Upper lobe of left lung (tissue), 6 donors: ENCODE data around the gene RNF183. TPM values are rescaled to one million over a fixed set of nuclear protein-coding genes. Genes with fewer than 3 reads are reported as not detected.

Source experiments
- ATAC-seq, 2 donors: fragments of 200-7000 bp; cut with Tn5 transposase; one replicate each; pipeline ENCODE4 v1.9.1; 2022; ENCODE audit warnings: mild to moderate bottlenecking in 2 of 2, moderate library complexity in 2 of 2; ENCODE audit not compliant: low FRiP score in 2 of 2
- DNase-seq, 2 donors: peaks; one replicate each; pipeline ENCODE4 v3.0.0-alpha.2; 2019 to 2020
- H3K27ac ChIP-seq, 4 donors: fragments of 200-600 bp; sonication (generic); one replicate each; pipeline ENCODE4 v1.5.1; 2016 to 2019
- H3K27me3 ChIP-seq, 4 donors: fragments of 200-600 bp; sonication (generic); one replicate each; pipeline ENCODE4 v1.5.1; 2017 to 2019
- H3K36me3 ChIP-seq, 4 donors: fragments of 200-600 bp; sonication (generic); one replicate each; pipeline ENCODE4 v1.5.1; 2016 to 2019
- H3K4me1 ChIP-seq, 4 donors: fragments of 200-600 bp; sonication (generic); one replicate each; pipeline ENCODE4 v1.5.1; 2018 to 2019
- H3K4me3 ChIP-seq, 4 donors: fragments of 200-600 bp; sonication (generic); one replicate each; pipeline ENCODE4 v1.5.1; 2017 to 2019; ENCODE audit warnings: mild to moderate bottlenecking in 2 of 4, moderate library complexity in 1 of 4
- H3K9me3 ChIP-seq, 4 donors: fragments of 200-600 bp; sonication (generic); one replicate each; pipeline ENCODE4 v1.5.1; 2018 to 2019
- CTCF ChIP-seq, 6 experiments: fragments of 450-650 bp in 4 of 6; fragments of 200-600 bp in 2 of 6; sonication (generic) in 2 of 6; IDR thresholded peaks; one replicate each; pipeline ENCODE4 v1.5.1; 2016 to 2019; ENCODE audit warnings: antibody characterized with exemption in 6 of 6
- EP300 ChIP-seq, 4 donors: sonication (generic); formaldehyde crosslinking; IDR thresholded peaks; one replicate each; pipeline ENCODE4 v1.5.1; 2017; ENCODE audit warnings: antibody characterized with exemption in 4 of 4, control low read depth in 2 of 4
- POLR2A ChIP-seq, 4 donors: fragments of 450-650 bp; IDR thresholded peaks; one replicate each; pipeline ENCODE4 v1.5.1; 2016 to 2017; ENCODE audit warnings: antibody characterized with exemption in 4 of 4, mild to moderate bottlenecking in 2 of 4
- POLR2AphosphoS5 ChIP-seq, 2 donors: sonication (generic); formaldehyde crosslinking; IDR thresholded peaks; one replicate each; pipeline ENCODE4 v1.5.1; 2017; ENCODE audit warnings: antibody characterized with exemption in 2 of 2
- WGBS, 2 donors: methylation state at CpG; one replicate each; pipeline ENCODE4 v1.1.5; 2017 to 2018; 5-methylcytosine and 5-hydroxymethylcytosine counted together
- total RNA-seq, 6 donors: library from RNA; depleted of rRNA in 4 of 6; stranded (reverse); fragments of >200 nt in 4 of 6; gene quantifications; one replicate each; pipeline versions ENCODE4 v1.1.0 to v1.2.1, GENCODE V29; 2016 to 2021
- donor health status: DM: no; HTN: no; CAD: no; lungs with moderate emphysema.
- donor health status: DM: no; HTN: yes; CAD: no; lungs with severe emphysema.

RNF183 gene
- total RNA-seq, 6 donors from 2014 or later, result 0.30 to 3.1 (median 0.39) TPM; not detected in 3

GRCh38 chr9:113267911-113268566 lies 35.1 kb downstream of the RNF183 start:
- DNase-seq, result no peak
- H3K36me3 ChIP-seq, result peaks cover 23 to 74% (median 43%) of the 10 kb centered on the region in 4 donors
- no peak for ATAC-seq
- H3K27ac ChIP-seq, result no peak overlapping the region
- no peaks in the 10 kb centered on the region for H3K27me3 ChIP-seq
- H3K4me1 ChIP-seq, result no peaks in the 10 kb centered on the region
- no peak overlapping the region for H3K4me3 ChIP-seq
- no peaks in the 10 kb centered on the region for H3K9me3 ChIP-seq
- 92 to 93% methylated on average over 4 of the region's 4 CpGs for WGBS, 2 donors
- TF ChIP-seq EP300 (IDR thresholded peaks at IDR 0.05) (no peak), POLR2A (IDR thresholded peaks at IDR 0.05) (no peak)

DNA sequence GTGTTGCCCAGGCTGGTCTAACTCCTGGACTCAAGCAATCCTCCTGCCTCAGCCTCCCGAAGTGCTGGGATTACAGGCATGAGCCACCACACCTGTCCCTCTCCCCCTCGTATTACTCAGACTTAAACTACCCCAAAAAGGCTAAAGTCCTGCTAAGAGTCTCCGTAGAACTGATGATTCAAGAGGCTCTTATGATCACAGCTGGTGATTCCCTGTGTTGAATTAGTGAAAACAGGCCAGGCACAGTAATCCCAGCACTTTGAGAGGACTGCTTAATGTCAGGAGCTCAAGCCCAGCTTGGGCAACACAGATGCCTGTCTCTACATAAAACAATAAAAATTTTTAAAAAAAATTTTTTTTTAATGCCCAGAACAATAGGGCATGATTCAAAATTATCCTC lies 37.0 kb downstream of the RNF183 start:
- peaks cover 11 to 72% (median 36%) of the 10 kb centered on the region in 4 donors for H3K36me3 ChIP-seq

DNA sequence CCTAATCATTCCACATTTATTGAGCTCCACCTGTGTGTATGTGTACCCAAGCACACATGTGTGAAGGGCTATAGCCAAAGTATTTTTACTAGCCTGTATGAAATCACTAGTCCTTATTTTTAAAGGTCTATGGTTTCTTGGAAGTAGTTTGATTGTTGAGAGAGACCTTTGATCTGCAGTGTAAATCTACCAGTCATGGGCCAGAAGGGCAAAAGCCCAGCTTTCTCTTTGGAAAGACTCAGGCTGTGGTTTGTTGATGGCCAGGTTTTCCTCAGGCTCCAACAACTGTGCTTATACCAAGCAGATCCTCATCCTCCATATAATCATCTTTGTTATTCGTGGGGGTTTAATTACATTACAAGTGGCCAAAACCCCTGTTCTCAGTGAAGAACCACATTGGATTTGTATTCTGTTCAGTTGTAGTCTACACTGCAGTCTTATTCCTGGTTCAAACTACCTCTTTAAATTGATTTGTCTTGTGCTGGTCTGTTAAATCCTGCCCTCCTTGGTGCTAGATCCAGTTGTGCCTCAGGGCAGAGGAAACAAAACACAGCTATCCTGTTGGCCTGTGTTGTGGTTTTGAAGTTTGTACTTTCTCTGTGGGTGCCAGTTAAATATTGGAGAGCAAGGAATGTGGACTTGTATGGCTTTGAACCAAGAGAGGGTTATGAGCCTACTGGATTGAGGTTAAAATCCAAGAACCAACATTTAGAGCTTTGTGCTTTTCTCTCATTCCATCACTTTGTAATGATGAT lies 41.1 kb downstream of the RNF183 start:
- 84 to 95% methylated on average over 1 of the region's 1 CpG for WGBS, 2 donors
- Histone ChIP-seq H3K4me3 (no peak overlapping the region), H3K36me3 (peaks cover 4 to 67% (median 36%) of the 10 kb centered on the region in 4 donors), H3K4me1 (no peaks in the 10 kb centered on the region), H3K27ac (no peak overlapping the region), H3K27me3 (no peaks in the 10 kb centered on the region), H3K9me3 (no peaks in the 10 kb centered on the region)
- ATAC-seq (no peak), DNase-seq (no peak)
- TF ChIP-seq POLR2A (IDR thresholded peaks at IDR 0.05) (no peak), POLR2AphosphoS5 (IDR thresholded peaks at IDR 0.05) (no peak), EP300 (IDR thresholded peaks at IDR 0.05) (no peak), CTCF (IDR thresholded peaks at IDR 0.05) (no peak)

More for the DNA sequence above, 37.0 kb downstream of the RNF183 start:
- H3K27ac ChIP-seq, result no peak overlapping the region
- no peak for DNase-seq
- ATAC-seq, result no peak
- TF ChIP-seq CTCF (IDR thresholded peaks at IDR 0.05) (no peak), EP300 (IDR thresholded peaks at IDR 0.05) (no peak), POLR2A (IDR thresholded peaks at IDR 0.05) (no peak), POLR2AphosphoS5 (IDR thresholded peaks at IDR 0.05) (no peak)
- no peaks in the 10 kb centered on the region for H3K4me1 ChIP-seq
- H3K4me3 ChIP-seq, result no peak overlapping the region
- H3K9me3 ChIP-seq, result no peaks in the 10 kb centered on the region
- WGBS, 2 donors, result 87 to 89% methylated on average over 3 of the region's 3 CpGs
- H3K27me3 ChIP-seq, result no peaks in the 10 kb centered on the region

DNA sequence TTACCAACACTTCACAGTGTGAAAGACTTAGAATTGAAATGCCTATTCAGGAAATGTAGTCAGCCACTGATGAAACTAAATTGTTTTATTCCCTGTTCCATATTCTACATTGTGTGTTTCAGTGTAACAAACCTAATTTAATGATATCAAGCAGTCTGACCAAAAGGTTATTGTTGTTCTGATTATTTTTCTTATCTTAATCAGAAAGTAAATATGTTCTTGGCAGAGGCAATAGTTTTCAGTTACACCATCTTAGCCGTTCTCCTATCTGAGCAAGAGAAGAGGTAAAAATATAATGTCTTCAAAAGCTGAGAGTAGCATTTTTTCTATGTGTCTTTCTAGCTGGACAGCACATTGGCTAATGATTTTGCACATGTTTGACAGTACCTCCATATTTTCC lies 44.9 kb downstream of the RNF183 start:
- no peak for DNase-seq
- Histone ChIP-seq H3K27me3 (no peaks in the 10 kb centered on the region), H3K9me3 (no peaks in the 10 kb centered on the region), H3K4me3 (no peak overlapping the region), H3K36me3 (peaks cover 4 to 59% (median 36%) of the 10 kb centered on the region in 4 donors), H3K27ac (no peak overlapping the region), H3K4me1 (no peaks in the 10 kb centered on the region)
- 41 to 48% methylated on average over 1 of the region's 1 CpG for WGBS, 2 donors
- TF ChIP-seq POLR2A (IDR thresholded peaks at IDR 0.05), result no peak
- no peak for ATAC-seq

DNA sequence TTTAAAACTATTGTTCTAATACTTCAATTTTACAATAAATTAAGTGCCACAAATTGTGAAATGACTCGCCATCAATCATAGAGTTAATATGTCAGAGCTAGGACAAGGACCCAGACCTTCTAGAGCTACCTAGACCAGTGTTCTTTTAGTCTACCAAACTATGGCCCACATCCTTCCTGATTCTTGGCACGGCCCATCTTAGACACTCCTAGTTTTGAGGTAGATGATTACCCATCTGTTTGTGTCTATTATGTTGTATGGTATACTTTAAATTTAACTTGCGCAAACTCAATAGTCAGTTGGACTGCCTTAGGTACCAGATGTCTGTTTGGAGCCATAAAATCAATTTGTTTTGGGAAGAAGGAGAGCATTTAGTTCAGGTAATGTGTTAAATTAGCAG lies 45.3 kb downstream of the RNF183 start:
- ATAC-seq (no peak), DNase-seq (no peak)
- WGBS, 2 donors, result 92 to 95% methylated on average over 3 of the region's 3 CpGs
- Histone ChIP-seq H3K27me3 (no peaks in the 10 kb centered on the region), H3K9me3 (no peaks in the 10 kb centered on the region), H3K27ac (no peak overlapping the region), H3K4me1 (no peaks in the 10 kb centered on the region), H3K36me3 (peaks cover 4 to 58% (median 35%) of the 10 kb centered on the region in 4 donors), H3K4me3 (no peak overlapping the region)
- TF ChIP-seq EP300 (IDR thresholded peaks at IDR 0.05), result no peak
- no peak for TF ChIP-seq CTCF (IDR thresholded peaks at IDR 0.05)
- no peak for TF ChIP-seq POLR2AphosphoS5 (IDR thresholded peaks at IDR 0.05)
- TF ChIP-seq POLR2A (IDR thresholded peaks at IDR 0.05), result no peak
